ENCODE data around the gene NCR1.

DNA sequence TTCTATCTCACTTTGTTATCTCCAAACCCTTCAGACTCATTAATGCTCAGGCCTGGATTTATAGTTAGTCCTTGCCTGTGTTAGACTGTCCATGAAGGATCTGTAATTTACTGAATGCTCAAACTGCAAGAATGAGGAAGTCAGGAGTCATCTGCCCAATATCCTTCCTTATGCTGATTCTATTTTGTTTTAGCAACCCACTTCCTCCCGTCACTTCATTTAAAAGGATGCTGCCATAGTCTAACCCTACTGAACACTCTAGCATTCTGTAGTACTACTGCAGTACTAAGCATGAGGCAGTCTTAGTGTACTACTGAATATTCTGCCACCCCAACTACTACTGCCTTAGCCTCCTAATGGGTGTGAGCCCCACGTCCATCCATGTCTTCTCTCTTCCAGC, 30.4 kb upstream of the NCR1 start:
- TF ChIP-seq, protein P1, sequence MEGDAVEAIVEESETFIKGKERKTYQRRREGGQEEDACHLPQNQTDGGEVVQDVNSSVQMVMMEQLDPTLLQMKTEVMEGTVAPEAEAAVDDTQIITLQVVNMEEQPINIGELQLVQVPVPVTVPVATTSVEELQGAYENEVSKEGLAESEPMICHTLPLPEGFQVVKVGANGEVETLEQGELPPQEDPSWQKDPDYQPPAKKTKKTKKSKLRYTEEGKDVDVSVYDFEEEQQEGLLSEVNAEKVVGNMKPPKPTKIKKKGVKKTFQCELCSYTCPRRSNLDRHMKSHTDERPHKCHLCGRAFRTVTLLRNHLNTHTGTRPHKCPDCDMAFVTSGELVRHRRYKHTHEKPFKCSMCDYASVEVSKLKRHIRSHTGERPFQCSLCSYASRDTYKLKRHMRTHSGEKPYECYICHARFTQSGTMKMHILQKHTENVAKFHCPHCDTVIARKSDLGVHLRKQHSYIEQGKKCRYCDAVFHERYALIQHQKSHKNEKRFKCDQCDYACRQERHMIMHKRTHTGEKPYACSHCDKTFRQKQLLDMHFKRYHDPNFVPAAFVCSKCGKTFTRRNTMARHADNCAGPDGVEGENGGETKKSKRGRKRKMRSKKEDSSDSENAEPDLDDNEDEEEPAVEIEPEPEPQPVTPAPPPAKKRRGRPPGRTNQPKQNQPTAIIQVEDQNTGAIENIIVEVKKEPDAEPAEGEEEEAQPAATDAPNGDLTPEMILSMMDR (IDR thresholded peaks at IDR 0.05): no peak
- no peak for TF ChIP-seq ZFX (IDR thresholded peaks at IDR 0.05; ENCODE audit: borderline replicate concordance)
